ENCODE measurements around the gene KRT14. TPM values are rescaled to one million over a fixed set of nuclear protein-coding genes. Genes with fewer than 3 reads are reported as not detected.

KRT14 gene
- total and polyA plus RNA-seq, 2 donors (not counting 1 experiment from before 2014, with no cell fraction given) = 0.94 TPM; not detected in 1

- Histone ChIP-seq H4K20me1 (ENCODE audit: control insufficient read depth, extremely low read depth, insufficient read depth, low read length) (no peaks in the 10 kb centered on the region), H3K36me3 (ENCODE audit: control insufficient read depth, insufficient read depth, low read length) (no peaks in the 10 kb centered on the region), H3K9me3 (ENCODE audit: control insufficient read depth, insufficient read depth, low read depth, low read length) (no peaks in the 10 kb centered on the region), H3K4me2 (ENCODE audit: extremely low read depth, insufficient read depth, low read length) (no peak overlapping the region), H3K4me1 (ENCODE audit: control insufficient read depth, extremely low read depth, insufficient read depth, low read length) (no peaks in the 10 kb centered on the region), H3K9ac (ENCODE audit: insufficient read depth, low read length) (no peak overlapping the region), H2AFZ (ENCODE audit: low read length) (no peak overlapping the region), H3K27me3 (ENCODE audit: control insufficient read depth, insufficient read depth, low read length) (no peaks in the 10 kb centered on the region), H3K27ac (ENCODE audit: insufficient read depth, low read length) (no peak overlapping the region), H3K79me2 (ENCODE audit: control insufficient read depth, insufficient read depth, low read length) (no peaks in the 10 kb centered on the region), H3K4me3 (replicated peaks in 1 of 4; ENCODE audit: control extremely low read depth in 1 of 4, insufficient read depth in 1 of 4, low read depth in 3 of 4, low read length in 4 of 4) (no peak overlapping the region)
- TF ChIP-seq CTCF (conservative IDR thresholded peaks at IDR 0.05 in 1 of 2, IDR thresholded peaks at IDR 0.05 in 1 of 2; ENCODE audit: low read depth in 1 of 2, low read length in 2 of 2) (no peak), EZH2 (IDR thresholded peaks at IDR 0.05; ENCODE audit: low read length, missing control alignments) (no peak)
- DNase-seq (ENCODE audit: low read depth in 2 of 2) = no peak
Observed at GRCh38 chr17:41580687-41581365, 5.9 kb downstream of the KRT14 start.

- no peak for DNase-seq (ENCODE audit: low read depth in 2 of 2)
Observed at GRCh38 chr17:41580244-41580575, 6.5 kb downstream of the KRT14 start.

More at GRCh38 chr17:41580244-41580575, 6.5 kb downstream of the KRT14 start:
- Histone ChIP-seq H3K4me2 (ENCODE audit: extremely low read depth, insufficient read depth, low read length) (no peak overlapping the region), H4K20me1 (ENCODE audit: control insufficient read depth, extremely low read depth, insufficient read depth, low read length) (no peaks in the 10 kb centered on the region), H3K9ac (ENCODE audit: insufficient read depth, low read length) (no peak overlapping the region), H3K79me2 (ENCODE audit: control insufficient read depth, insufficient read depth, low read length) (no peaks in the 10 kb centered on the region), H3K9me3 (ENCODE audit: control insufficient read depth, insufficient read depth, low read depth, low read length) (no peaks in the 10 kb centered on the region), H3K27ac (ENCODE audit: insufficient read depth, low read length) (no peak overlapping the region), H3K36me3 (ENCODE audit: control insufficient read depth, insufficient read depth, low read length) (no peaks in the 10 kb centered on the region), H3K27me3 (ENCODE audit: control insufficient read depth, insufficient read depth, low read length) (no peaks in the 10 kb centered on the region), H3K4me3 (replicated peaks in 1 of 4; ENCODE audit: control extremely low read depth in 1 of 4, insufficient read depth in 1 of 4, low read depth in 3 of 4, low read length in 4 of 4) (no peak overlapping the region), H2AFZ (ENCODE audit: low read length) (no peak overlapping the region), H3K4me1 (ENCODE audit: control insufficient read depth, extremely low read depth, insufficient read depth, low read length) (no peaks in the 10 kb centered on the region)
- no peak for TF ChIP-seq CTCF (conservative IDR thresholded peaks at IDR 0.05 in 1 of 2, IDR thresholded peaks at IDR 0.05 in 1 of 2; ENCODE audit: low read depth in 1 of 2, low read length in 2 of 2)
- no peak for TF ChIP-seq EZH2 (IDR thresholded peaks at IDR 0.05; ENCODE audit: low read length, missing control alignments)

Measured in fibroblast of lung (primary cell).